ENCODE data around the gene NEUROG2. TPM values are rescaled to one million over a fixed set of nuclear protein-coding genes. Genes with fewer than 3 reads are reported as not detected.

The NEUROG2 gene
- polyA plus RNA-seq, 1 experiment = not detected

DNA sequence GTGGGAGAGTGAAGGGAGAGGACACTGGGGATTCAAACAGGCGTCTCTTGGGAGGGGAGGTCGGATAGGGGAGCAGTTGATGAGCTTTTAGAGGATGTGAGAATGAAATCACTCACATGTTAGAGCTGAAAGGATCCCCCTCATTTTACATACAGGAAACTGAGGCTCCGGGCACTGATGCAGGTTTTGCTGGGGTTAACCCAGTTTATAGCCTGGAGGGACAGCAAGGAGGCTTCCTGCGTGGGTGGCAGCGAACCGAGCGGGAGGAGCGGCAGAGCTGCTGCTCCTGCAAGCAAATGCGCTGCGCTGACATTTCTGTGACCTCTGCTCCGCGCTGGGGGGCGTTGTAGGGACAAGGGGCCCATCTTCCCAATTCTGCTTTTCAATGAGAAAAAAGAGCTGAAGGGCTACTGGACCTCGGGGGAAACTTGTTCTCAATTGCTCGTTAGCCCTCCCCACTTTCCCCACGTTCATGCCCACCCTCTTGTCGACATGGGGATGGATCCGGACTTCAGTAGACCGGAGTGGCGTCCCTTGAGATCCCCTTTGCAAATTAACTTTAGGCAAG lies 1.2 kb upstream of the NEUROG2 start:
- DNase-seq (ENCODE audit: low read depth) = no peak
- ChIA-PET POLR2A (no interaction called here), CTCF (interaction anchor here (1.1 to 1.2 kb wide), 2 partner anchors 16 kb away, joined by 3 read pairs; no protein-coding TSS in a partner anchor)
- no peak for TF ChIP-seq CTCF (IDR thresholded peaks at IDR 0.05; ENCODE audit: insufficient read depth, low read depth, low read length)
- Histone ChIP-seq H3K27me3 (ENCODE audit: control insufficient read depth, insufficient read depth, low read length) (peaks cover 63% of the 10 kb centered on the region), H3K36me3 (ENCODE audit: control insufficient read depth, insufficient read depth, low read length) (no peaks in the 10 kb centered on the region), H3K4me3 (ENCODE audit: low read depth, low read length) (no peak overlapping the region)

DNA sequence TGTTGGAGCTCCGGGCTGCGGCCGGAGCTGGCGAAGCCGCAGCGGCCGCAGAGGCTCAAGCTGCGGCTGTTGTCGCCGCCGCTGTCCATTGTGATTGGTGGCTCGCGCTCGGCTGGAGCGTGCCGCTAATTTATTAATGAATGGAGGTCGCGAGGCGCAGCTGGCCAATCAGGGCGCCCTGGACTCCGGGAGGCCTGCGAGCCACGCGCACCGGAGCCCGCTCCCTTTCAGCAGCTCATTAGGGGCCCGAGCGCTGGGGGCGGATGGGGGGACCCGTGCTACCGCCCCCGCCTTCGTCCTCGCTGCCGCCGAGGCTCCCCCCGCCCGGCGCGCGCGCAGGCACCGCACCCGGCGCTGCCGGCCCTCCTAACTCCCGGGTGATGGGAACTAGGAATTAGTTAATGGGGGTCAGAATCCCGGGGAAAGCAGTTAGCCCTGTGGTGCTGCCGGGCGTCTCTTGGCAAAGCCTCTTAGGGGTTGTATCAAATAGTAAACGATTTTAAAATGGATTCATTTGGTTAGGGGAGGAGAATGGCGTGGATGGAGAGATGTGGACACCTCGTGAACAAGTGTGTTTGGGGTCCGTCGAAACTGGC lies 589 bp upstream of the NEUROG2 start:
- DNase-seq (ENCODE audit: low read depth) = no peak

DNA sequence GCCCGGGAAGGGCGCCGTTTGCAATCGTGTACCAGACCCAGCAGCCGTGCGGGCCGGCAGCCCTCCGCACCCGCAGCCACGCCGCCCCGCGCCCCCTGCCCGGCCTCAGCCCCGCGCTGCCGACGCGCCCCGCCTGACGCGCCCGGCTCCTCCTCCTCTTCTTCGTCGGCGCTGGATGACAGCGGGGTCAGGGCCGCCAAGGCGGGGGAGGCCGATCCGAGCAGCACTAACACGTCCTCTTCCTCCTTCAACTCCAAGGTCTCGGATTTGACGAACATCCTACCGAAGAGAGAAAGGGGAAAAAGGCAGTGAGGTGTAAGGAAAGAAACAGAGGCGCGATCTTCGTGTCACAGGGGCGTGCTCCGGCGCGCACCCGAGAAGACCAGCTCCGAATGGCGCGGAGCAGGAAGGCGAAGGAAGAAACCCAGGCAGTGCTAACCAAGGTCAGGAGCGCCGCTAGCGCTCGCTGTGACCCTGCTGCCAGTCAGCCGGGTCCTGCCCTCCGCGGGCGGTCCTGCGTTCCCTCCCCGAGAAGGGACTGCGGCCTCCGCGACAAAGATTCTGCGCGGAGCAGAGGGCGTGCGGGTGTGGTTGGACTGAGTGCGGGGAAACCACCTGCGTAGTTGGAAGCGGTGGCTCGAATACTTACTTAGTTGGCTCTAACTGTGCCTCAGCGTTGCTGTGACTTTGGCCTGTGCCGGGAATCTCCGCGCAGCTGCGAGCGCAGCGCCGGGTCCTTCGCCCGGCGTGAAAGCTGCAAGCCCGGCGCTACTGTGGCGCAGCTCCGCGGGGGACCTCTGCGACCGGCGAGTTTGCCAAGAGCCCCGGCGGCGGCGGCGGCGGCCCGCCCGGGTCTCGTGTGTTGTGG lies 548 bp downstream of the NEUROG2 start:
- Histone ChIP-seq H3K4me3 (ENCODE audit: low read depth, low read length) (peak overlapping the region; percentile 36), H3K27me3 (ENCODE audit: control insufficient read depth, insufficient read depth, low read length) (peaks cover 64% of the 10 kb centered on the region), H3K36me3 (ENCODE audit: control insufficient read depth, insufficient read depth, low read length) (no peaks in the 10 kb centered on the region)
- no peak for TF ChIP-seq CTCF (IDR thresholded peaks at IDR 0.05; ENCODE audit: insufficient read depth, low read depth, low read length)
- ChIA-PET POLR2A (interaction anchor here (0.6 kb wide), 1 partner anchor 48 kb away, joined by 3 read pairs; no protein-coding TSS in a partner anchor), CTCF (interaction anchor here (1.0 to 1.8 kb wide), 3 partner anchors 7 to 12 kb away, joined by 4 to 6 read pairs (median 4); no protein-coding TSS in a partner anchor)
- no peak for DNase-seq (ENCODE audit: low read depth)

More for the DNA sequence above, 589 bp upstream of the NEUROG2 start:
- ChIA-PET CTCF (interaction anchor here (0.6 to 1.8 kb wide), 3 partner anchors 8 to 187 kb away, joined by 3 to 6 read pairs (median 3); no protein-coding TSS in a partner anchor), POLR2A (no interaction called here)
- no peaks in the 10 kb centered on the region for H3K36me3 ChIP-seq (ENCODE audit: control insufficient read depth, insufficient read depth, low read length)
- no peak for TF ChIP-seq CTCF (IDR thresholded peaks at IDR 0.05; ENCODE audit: insufficient read depth, low read depth, low read length)
- H3K27me3 ChIP-seq (ENCODE audit: control insufficient read depth, insufficient read depth, low read length) = peaks cover 64% of the 10 kb centered on the region
- no peak overlapping the region for H3K4me3 ChIP-seq (ENCODE audit: low read depth, low read length)

DNA sequence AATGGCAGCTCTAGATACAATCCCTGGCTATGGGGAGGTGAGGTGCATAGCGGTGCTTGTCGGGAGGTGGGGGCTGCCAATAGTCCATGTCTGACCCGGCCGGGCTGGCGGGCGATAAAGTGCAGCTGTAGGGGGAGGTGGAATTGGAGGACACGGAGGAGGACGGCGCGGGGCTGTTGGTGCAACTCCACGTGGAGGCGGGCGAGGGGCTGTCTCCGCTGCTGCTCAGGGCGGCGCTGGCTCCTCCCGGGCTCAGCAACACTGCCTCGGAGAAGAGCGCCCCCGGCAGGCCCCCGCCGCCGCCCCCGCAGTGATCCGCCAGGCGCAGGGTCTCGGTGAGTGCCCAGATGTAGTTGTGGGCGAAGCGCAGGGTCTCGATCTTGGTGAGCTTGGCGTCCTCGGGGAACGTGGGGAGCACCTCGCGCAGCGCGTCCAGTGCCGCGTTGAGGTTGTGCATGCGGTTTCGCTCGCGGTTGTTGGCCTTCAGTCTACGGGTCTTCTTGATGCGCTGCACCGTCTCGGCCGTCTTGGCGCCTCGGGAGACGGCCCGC lies 1.3 kb downstream of the NEUROG2 start:
- ChIA-PET POLR2A (no interaction called here), CTCF (interaction anchor here (1.4 to 1.8 kb wide), 2 partner anchors 8 to 10 kb away, joined by 4 to 6 read pairs; no protein-coding TSS in a partner anchor)
- Histone ChIP-seq H3K36me3 (ENCODE audit: control insufficient read depth, insufficient read depth, low read length) (no peaks in the 10 kb centered on the region), H3K27me3 (ENCODE audit: control insufficient read depth, insufficient read depth, low read length) (peaks cover 62% of the 10 kb centered on the region), H3K4me3 (ENCODE audit: low read depth, low read length) (no peak overlapping the region; the same call in 1 of the 2 replicates)
- no peak for TF ChIP-seq CTCF (IDR thresholded peaks at IDR 0.05; ENCODE audit: insufficient read depth, low read depth, low read length)
- DNase-seq (ENCODE audit: low read depth) = no peak

Measured in BJ (cell line).